PC-9 (cell line): Measurements from ENCODE around the gene SHOC2.

Experiments
- CTCF ChIP-seq: fragments of 200-600 bp; sonication (generic); conservative IDR thresholded peaks from 2 replicates; pipeline ENCODE4 v1.6.1; 2017; ENCODE audit warnings: mixed run types, antibody characterized with exemption, mild to moderate bottlenecking, moderate library complexity
- EZH2 ChIP-seq: fragments of 200-600 bp; sonication (generic); IDR thresholded peaks from 2 replicates; pipeline ENCODE4 v1.8.0; 2017; ENCODE audit warnings: antibody characterized with exemption, low read depth

- TF ChIP-seq CTCF (no peak), EZH2 (no peak)
Measured at GRCh38 chr10:110876000-110876399, 43.4 kb upstream of the SHOC2 start.
